SK-N-SH treated with all-trans-retinoic acid at 6 μM for 48 hours (cell line): Measurements from ENCODE around the gene LIMCH1.

ENCODE experiments used
- ATAC-seq: fragments of 200-7000 bp; cut with Tn5 transposase; 3 replicates; pipeline ENCODE4 v1.9.1; 2020; ENCODE audit warnings: mild to moderate bottlenecking, moderate library complexity
- ARNTL ChIP-seq: fragments of 450-650 bp; formaldehyde crosslinking; IDR thresholded peaks from 2 replicates; pipeline ENCODE4 v1.5.0; 2020; ENCODE audit warnings: low read depth, mild to moderate bottlenecking, moderate library complexity, borderline replicate concordance
- BACH2 ChIP-seq: fragments of 250-450 bp; sonication (Bioruptor Pico); IDR thresholded peaks from 2 replicates; pipeline ENCODE4 v1.9.0; 2021; ENCODE audit warnings: mild to moderate bottlenecking, borderline replicate concordance
- CSDC2 ChIP-seq: fragments of 250-450 bp; sonication (Bioruptor Pico); IDR thresholded peaks from 2 replicates; pipeline ENCODE4 v1.5.0; 2020; ENCODE audit warnings: mild to moderate bottlenecking, moderate library complexity
- ESRRG ChIP-seq: fragments of 250-450 bp; sonication (Bioruptor Pico); IDR thresholded peaks from 2 replicates; pipeline ENCODE4 v1.6.1; 2021; ENCODE audit warnings: mild to moderate bottlenecking
- GLIS3 ChIP-seq: fragments of 250-450 bp; sonication (Bioruptor Pico); IDR thresholded peaks from 2 replicates; pipeline ENCODE4 v1.5.0; 2020; ENCODE audit warnings: mild to moderate bottlenecking, moderate library complexity
- ISL1 ChIP-seq: fragments of 250-450 bp; sonication (Bioruptor Pico); IDR thresholded peaks from 2 replicates; pipeline ENCODE4 v2.1.2; 2022; ENCODE audit warnings: mild to moderate bottlenecking, moderate library complexity
- PPARA ChIP-seq: fragments of 250-450 bp; sonication (Bioruptor Pico); IDR thresholded peaks from 2 replicates; pipeline ENCODE4 v1.5.0; 2020; ENCODE audit warnings: mild to moderate bottlenecking, borderline replicate concordance
- SNAI2 ChIP-seq: fragments of 250-450 bp; sonication (Bioruptor Pico); IDR thresholded peaks from 2 replicates; pipeline ENCODE4 v1.5.0; 2020; ENCODE audit warnings: mild to moderate bottlenecking, moderate library complexity
- TCF4 ChIP-seq: fragments of 250-450 bp; sonication (Bioruptor Pico); IDR thresholded peaks from 2 replicates; pipeline ENCODE4 v1.8.0; 2021; ENCODE audit warnings: mild to moderate bottlenecking, moderate library complexity, borderline replicate concordance
- TOX ChIP-seq: fragments of 250-450 bp; sonication (Bioruptor Pico); IDR thresholded peaks from 2 replicates; pipeline ENCODE4 v1.8.0; 2021; ENCODE audit warnings: mild to moderate bottlenecking, moderate library complexity, borderline replicate concordance
- ZC3H10 ChIP-seq: fragments of 250-450 bp; sonication (Bioruptor Pico); IDR thresholded peaks from 2 replicates; pipeline ENCODE4 v1.5.1; 2021; ENCODE audit warnings: mild to moderate bottlenecking, moderate library complexity
- ZFP3 ChIP-seq: fragments of 250-450 bp; sonication (Bioruptor Pico); IDR thresholded peaks from 2 replicates; pipeline ENCODE4 v1.5.0; 2020; ENCODE audit warnings: mild to moderate bottlenecking, moderate library complexity
- ZFP30 ChIP-seq: fragments of 450-650 bp; formaldehyde crosslinking; IDR thresholded peaks from 2 replicates; pipeline ENCODE4 v1.5.0; 2022; ENCODE audit warnings: mild to moderate bottlenecking, moderate library complexity
- ZNF565 ChIP-seq: fragments of 450-650 bp; formaldehyde crosslinking; conservative IDR thresholded peaks from 2 replicates; pipeline ENCODE4 v1.5.0; 2020; ENCODE audit warnings: low read depth, mild to moderate bottlenecking, moderate library complexity
- ZNF70 ChIP-seq: fragments of 450-650 bp; formaldehyde crosslinking; IDR thresholded peaks from 2 replicates; pipeline ENCODE4 v1.5.0; 2020; ENCODE audit warnings: mild to moderate bottlenecking, moderate library complexity
- ZNF8 ChIP-seq: fragments of 450-650 bp; formaldehyde crosslinking; IDR thresholded peaks from 2 replicates; pipeline ENCODE4 v1.5.0; 2020; ENCODE audit warnings: mild to moderate bottlenecking, moderate library complexity
- TF ChIP-seq, protein P1 (sequence below): fragments of 250-450 bp; sonication (Bioruptor Pico); IDR thresholded peaks from 2 replicates; pipeline ENCODE4 v1.5.1; 2020; ENCODE audit warnings: low read depth, mild to moderate bottlenecking, moderate library complexity
- TF ChIP-seq, protein P2 (sequence below): fragments of 250-450 bp; sonication (Bioruptor Pico); IDR thresholded peaks from 2 replicates; pipeline ENCODE4 v1.8.0; 2020; ENCODE audit warnings: mild to moderate bottlenecking, moderate library complexity, borderline replicate concordance
- TF ChIP-seq, protein P3 (sequence below): fragments of 250-450 bp; sonication (Bioruptor Pico); IDR thresholded peaks from 2 replicates; pipeline ENCODE4 v1.5.0; 2020; ENCODE audit warnings: mild to moderate bottlenecking, moderate library complexity
- TF ChIP-seq, protein P4 (sequence below): fragments of 250-450 bp; sonication (Bioruptor Pico); IDR thresholded peaks from 2 replicates; pipeline ENCODE4 v1.8.0; 2021; ENCODE audit warnings: low read depth, mild to moderate bottlenecking, moderate library complexity, borderline replicate concordance

Gene LIMCH1

DNA sequence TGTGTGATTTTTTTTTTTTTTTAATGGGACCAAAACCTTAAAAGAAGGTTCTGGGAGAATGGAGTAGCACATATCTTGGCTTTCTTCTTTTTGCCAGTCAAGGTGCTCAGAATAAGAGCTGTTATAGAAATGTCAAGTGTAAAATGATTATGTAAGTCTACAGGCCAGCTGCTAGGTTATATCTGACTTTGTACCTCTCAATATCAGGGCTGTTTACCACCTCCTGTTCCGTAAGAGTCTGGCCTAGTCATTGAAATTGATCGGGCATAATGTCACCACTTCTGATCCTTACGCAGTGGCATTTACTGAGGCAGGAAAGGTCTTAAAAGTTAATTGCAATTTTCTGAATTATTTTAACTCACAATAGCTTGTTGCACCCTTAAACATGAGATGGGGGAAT lies 41.1 kb downstream of the LIMCH1 start:
- TF ChIP-seq TOX (CRISPR knock-in tag) = no peak
- TF ChIP-seq ARNTL = no peak
- TF ChIP-seq ZFP30 (CRISPR knock-in tag) = no peak
- no peak for TF ChIP-seq ZNF8 (CRISPR knock-in tag)
- no peak for TF ChIP-seq BACH2 (CRISPR knock-in tag)
- TF ChIP-seq, all 23 proteins: peak for 0
- ATAC-seq = no peak

DNA sequence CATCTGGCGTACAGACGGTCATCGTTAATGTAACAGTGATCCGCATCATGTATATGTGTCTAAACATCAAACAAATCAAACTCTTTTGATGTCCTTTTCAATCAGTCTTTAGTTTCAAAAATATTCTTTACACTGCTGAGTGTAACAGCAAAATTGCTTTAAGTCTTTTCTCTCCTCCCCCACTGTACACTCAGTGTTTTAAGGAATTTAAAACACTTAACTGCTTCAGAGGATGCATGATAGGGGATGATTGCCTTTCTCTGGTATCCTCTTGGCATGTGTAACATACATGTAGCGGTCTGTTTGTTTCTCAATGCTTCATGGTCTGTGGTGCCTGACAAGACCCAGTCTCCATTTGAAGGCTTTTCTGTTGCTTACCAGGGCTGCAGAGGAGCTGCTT lies 41.6 kb downstream of the LIMCH1 start:
- TF ChIP-seq, protein P1, sequence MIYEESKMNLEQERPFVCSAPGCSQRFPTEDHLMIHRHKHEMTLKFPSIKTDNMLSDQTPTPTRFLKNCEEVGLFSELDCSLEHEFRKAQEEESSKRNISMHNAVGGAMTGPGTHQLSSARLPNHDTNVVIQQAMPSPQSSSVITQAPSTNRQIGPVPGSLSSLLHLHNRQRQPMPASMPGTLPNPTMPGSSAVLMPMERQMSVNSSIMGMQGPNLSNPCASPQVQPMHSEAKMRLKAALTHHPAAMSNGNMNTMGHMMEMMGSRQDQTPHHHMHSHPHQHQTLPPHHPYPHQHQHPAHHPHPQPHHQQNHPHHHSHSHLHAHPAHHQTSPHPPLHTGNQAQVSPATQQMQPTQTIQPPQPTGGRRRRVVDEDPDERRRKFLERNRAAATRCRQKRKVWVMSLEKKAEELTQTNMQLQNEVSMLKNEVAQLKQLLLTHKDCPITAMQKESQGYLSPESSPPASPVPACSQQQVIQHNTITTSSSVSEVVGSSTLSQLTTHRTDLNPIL (CRISPR knock-in tag) = no peak
- no peak for TF ChIP-seq TOX (CRISPR knock-in tag)
- no peak for TF ChIP-seq ISL1 (CRISPR knock-in tag)
- TF ChIP-seq CSDC2 (CRISPR knock-in tag) = no peak
- no peak for TF ChIP-seq ZNF565 (CRISPR knock-in tag)
- no peak for TF ChIP-seq ESRRG (CRISPR knock-in tag)
- TF ChIP-seq BACH2 (CRISPR knock-in tag) = no peak
- TF ChIP-seq SNAI2 (CRISPR knock-in tag) = no peak
- TF ChIP-seq, protein P2, sequence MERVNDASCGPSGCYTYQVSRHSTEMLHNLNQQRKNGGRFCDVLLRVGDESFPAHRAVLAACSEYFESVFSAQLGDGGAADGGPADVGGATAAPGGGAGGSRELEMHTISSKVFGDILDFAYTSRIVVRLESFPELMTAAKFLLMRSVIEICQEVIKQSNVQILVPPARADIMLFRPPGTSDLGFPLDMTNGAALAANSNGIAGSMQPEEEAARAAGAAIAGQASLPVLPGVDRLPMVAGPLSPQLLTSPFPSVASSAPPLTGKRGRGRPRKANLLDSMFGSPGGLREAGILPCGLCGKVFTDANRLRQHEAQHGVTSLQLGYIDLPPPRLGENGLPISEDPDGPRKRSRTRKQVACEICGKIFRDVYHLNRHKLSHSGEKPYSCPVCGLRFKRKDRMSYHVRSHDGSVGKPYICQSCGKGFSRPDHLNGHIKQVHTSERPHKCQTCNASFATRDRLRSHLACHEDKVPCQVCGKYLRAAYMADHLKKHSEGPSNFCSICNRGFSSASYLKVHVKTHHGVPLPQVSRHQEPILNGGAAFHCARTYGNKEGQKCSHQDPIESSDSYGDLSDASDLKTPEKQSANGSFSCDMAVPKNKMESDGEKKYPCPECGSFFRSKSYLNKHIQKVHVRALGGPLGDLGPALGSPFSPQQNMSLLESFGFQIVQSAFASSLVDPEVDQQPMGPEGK (CRISPR knock-in tag) = no peak
- no peak for TF ChIP-seq ZNF70 (CRISPR knock-in tag)
- TF ChIP-seq ZFP3 (CRISPR knock-in tag) = no peak
- TF ChIP-seq, protein P3, sequence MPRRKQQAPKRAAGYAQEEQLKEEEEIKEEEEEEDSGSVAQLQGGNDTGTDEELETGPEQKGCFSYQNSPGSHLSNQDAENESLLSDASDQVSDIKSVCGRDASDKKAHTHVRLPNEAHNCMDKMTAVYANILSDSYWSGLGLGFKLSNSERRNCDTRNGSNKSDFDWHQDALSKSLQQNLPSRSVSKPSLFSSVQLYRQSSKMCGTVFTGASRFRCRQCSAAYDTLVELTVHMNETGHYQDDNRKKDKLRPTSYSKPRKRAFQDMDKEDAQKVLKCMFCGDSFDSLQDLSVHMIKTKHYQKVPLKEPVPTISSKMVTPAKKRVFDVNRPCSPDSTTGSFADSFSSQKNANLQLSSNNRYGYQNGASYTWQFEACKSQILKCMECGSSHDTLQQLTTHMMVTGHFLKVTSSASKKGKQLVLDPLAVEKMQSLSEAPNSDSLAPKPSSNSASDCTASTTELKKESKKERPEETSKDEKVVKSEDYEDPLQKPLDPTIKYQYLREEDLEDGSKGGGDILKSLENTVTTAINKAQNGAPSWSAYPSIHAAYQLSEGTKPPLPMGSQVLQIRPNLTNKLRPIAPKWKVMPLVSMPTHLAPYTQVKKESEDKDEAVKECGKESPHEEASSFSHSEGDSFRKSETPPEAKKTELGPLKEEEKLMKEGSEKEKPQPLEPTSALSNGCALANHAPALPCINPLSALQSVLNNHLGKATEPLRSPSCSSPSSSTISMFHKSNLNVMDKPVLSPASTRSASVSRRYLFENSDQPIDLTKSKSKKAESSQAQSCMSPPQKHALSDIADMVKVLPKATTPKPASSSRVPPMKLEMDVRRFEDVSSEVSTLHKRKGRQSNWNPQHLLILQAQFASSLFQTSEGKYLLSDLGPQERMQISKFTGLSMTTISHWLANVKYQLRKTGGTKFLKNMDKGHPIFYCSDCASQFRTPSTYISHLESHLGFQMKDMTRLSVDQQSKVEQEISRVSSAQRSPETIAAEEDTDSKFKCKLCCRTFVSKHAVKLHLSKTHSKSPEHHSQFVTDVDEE (CRISPR knock-in tag) = no peak
- TF ChIP-seq ZFP30 (CRISPR knock-in tag) = no peak
- TF ChIP-seq GLIS3 (CRISPR knock-in tag) = no peak
- TF ChIP-seq, protein P4, sequence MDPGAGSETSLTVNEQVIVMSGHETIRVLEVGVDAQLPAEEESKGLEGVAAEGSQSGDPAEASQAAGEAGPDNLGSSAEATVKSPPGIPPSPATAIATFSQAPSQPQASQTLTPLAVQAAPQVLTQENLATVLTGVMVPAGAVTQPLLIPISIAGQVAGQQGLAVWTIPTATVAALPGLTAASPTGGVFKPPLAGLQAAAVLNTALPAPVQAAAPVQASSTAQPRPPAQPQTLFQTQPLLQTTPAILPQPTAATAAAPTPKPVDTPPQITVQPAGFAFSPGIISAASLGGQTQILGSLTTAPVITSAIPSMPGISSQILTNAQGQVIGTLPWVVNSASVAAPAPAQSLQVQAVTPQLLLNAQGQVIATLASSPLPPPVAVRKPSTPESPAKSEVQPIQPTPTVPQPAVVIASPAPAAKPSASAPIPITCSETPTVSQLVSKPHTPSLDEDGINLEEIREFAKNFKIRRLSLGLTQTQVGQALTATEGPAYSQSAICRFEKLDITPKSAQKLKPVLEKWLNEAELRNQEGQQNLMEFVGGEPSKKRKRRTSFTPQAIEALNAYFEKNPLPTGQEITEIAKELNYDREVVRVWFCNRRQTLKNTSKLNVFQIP = no peak
- ATAC-seq = no peak

DNA sequence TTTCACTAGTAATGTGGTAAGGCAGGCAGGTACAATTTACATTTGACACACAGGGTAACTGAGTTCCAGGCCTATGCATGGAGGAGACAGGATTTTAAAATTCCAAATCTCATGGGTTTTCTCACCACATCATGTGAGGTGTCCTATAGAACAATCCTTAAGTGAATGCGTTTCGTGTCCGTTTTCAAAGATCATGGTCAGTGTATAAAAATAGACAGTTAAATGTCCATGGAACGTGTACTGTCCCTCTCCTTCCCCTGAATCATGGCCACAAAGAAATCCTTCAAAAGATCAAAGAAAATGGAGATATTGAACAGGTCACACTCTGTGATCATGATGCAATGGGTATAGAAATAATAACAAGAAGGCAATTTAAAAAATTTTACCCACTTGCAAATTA lies 42.0 kb downstream of the LIMCH1 start:
- no peak for ATAC-seq
- no peak for TF ChIP-seq ZNF8 (CRISPR knock-in tag)
- TF ChIP-seq, all 23 proteins: peak for 0

DNA sequence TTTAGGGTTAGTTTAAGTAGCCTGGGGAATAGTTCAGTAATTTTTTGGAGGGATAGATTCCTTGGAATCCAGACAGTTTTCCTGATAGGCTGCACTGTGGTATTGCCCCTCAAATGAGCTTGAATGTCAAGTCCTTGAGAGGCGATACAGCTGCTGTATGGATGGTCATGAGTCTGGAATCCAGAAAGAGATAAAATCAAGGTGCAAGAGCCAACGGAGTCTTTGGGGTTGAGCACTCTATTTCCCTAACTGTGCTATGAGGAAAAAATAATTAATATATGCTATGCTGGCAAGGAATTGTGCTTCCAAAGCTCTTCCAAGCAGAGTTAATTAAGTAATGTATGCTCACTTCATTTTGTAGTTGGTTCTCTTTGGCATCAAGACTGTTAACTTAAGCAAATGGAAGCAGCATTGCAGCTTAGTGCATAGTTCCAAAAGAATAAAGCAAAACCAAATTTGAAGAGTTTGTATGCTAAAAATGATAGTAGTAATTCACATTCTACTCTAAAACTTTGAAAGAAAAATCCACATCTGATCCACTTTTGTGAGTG lies 48.8 kb downstream of the LIMCH1 start:
- ATAC-seq = no peak
- no peak for TF ChIP-seq ZNF565 (CRISPR knock-in tag)
- no peak for TF ChIP-seq PPARA (CRISPR knock-in tag)
- TF ChIP-seq, all 23 proteins: peak for 0

DNA sequence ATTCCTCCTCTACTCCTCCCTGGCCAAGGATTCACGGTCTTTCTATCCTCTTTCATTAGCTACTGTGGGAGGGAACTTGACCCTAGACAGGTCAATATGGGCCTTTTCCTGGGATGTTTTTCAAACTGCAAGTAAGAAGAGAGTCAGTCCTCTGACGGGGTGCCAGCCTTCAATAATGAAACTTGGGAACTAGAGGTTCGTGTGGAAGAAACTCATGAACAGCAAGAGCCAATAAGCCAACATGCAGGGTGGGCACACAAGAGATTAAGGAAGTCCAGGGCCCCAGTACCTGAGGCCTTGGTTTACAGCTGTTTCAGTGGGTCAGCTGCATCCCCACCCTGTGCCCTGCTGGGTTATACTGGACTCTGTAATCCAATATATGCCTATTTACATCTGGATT lies 49.3 kb downstream of the LIMCH1 start:
- no peak for TF ChIP-seq ISL1 (CRISPR knock-in tag)
- no peak for TF ChIP-seq ESRRG (CRISPR knock-in tag)
- TF ChIP-seq SNAI2 (CRISPR knock-in tag) = no peak
- TF ChIP-seq ZNF8 (CRISPR knock-in tag) = no peak
- TF ChIP-seq ZC3H10 = no peak
- TF ChIP-seq ZFP3 (CRISPR knock-in tag) = no peak
- TF ChIP-seq TCF4 (CRISPR knock-in tag) = no peak
- no peak for TF ChIP-seq PPARA (CRISPR knock-in tag)
- TF ChIP-seq, protein P4 = no peak
- no peak for TF ChIP-seq ZNF565 (CRISPR knock-in tag)
- TF ChIP-seq TOX (CRISPR knock-in tag) = no peak
- TF ChIP-seq, protein P3 (CRISPR knock-in tag) = no peak
- no peak for ATAC-seq
